Lower lobe of right lung (tissue), 2 donors: ENCODE data around the gene KCNQ1. TPM values are rescaled to one million over a fixed set of nuclear protein-coding genes. Genes with fewer than 3 reads are reported as not detected.

ENCODE experiments used
- ATAC-seq, 2 donors: fragments of 200-7000 bp; cut with Tn5 transposase; one replicate each; pipeline ENCODE4 v1.9.1; 2020 to 2022; ENCODE audit warnings: mild to moderate bottlenecking in 2 of 2, moderate library complexity in 2 of 2
- DNase-seq: peaks from one replicate; pipeline ENCODE4 v3.0.0-alpha.2; 2020
- H3K27ac ChIP-seq: fragments of 200-600 bp; one replicate; pipeline ENCODE4 v1.8.0; 2022
- H3K27me3 ChIP-seq: fragments of 200-600 bp; one replicate; pipeline ENCODE4 v1.8.0; 2022; ENCODE audit warnings: low read depth
- H3K36me3 ChIP-seq: fragments of 200-600 bp; one replicate; pipeline ENCODE4 v1.8.0; 2022; ENCODE audit warnings: mild to moderate bottlenecking
- H3K4me1 ChIP-seq: fragments of 200-600 bp; one replicate; pipeline ENCODE4 v1.8.0; 2022
- H3K4me3 ChIP-seq: fragments of 200-600 bp; one replicate; pipeline ENCODE4 v1.8.0; 2022; ENCODE audit warnings: mild to moderate bottlenecking
- H3K9me3 ChIP-seq: fragments of 200-600 bp; one replicate; pipeline ENCODE4 v1.8.0; 2022
- CTCF ChIP-seq: fragments of 200-600 bp; IDR thresholded peaks from one replicate; pipeline ENCODE4 v1.8.0; 2022; ENCODE audit warnings: antibody characterized with exemption, mild to moderate bottlenecking
- intact Hi-C: fragments of 100-400 bp; cut with DNase I; formaldehyde crosslinking; loops from one replicate; pipeline ENCODE4 v1.11.0; 2022
- total RNA-seq: library from RNA; stranded (reverse); fragmentation: NEBNext Ultra II Directional; extraction: Animal tissue kit (Norgen Biotek cat#: 25700); gene quantifications from one replicate; pipeline ENCODE4 v1.2.1, GENCODE V29; 2021
- donor health status: DM: no; HTN: yes; CAD: no; lungs with severe emphysema.

KCNQ1 gene
- total RNA-seq, 1 donor from 2014 or later, result 51.0 TPM

GRCh38 chr11:2881981-2882375 is 437.2 kb downstream of the KCNQ1 start:
- no peaks in the 10 kb centered on the region for H3K27me3 ChIP-seq
- H3K4me3 ChIP-seq, result no peak overlapping the region
- TF ChIP-seq CTCF, result no peak
- no peaks in the 10 kb centered on the region for H3K36me3 ChIP-seq
- no peak overlapping the region for H3K27ac ChIP-seq
- no peaks in the 10 kb centered on the region for H3K9me3 ChIP-seq
- DNase-seq, result no peak
- no peak for ATAC-seq
- intact Hi-C loops, result no loop called here
- peaks cover 21% of the 10 kb centered on the region for H3K4me1 ChIP-seq

- H3K9me3 ChIP-seq, result no peaks in the 10 kb centered on the region
- TF ChIP-seq CTCF, result no peak
- no peak overlapping the region for H3K27ac ChIP-seq
- peaks cover 23% of the 10 kb centered on the region for H3K4me1 ChIP-seq
- H3K36me3 ChIP-seq, result no peaks in the 10 kb centered on the region
- intact Hi-C loops, result no loop called here
- no peaks in the 10 kb centered on the region for H3K27me3 ChIP-seq
- DNase-seq, result no peak
- ATAC-seq, result no peak
- H3K4me3 ChIP-seq, result peak overlapping the region; percentile 76
Measured at GRCh38 chr11:2882396-2883110, 437.7 kb downstream of the KCNQ1 start.

- no peaks in the 10 kb centered on the region for H3K27me3 ChIP-seq
- TF ChIP-seq CTCF, result no peak
- peak overlapping the region; percentile 76 for H3K4me3 ChIP-seq
- no peaks in the 10 kb centered on the region for H3K36me3 ChIP-seq
- peak overlapping the region; percentile 86 for H3K27ac ChIP-seq
- intact Hi-C loops, result no loop called here
- peaks cover 31% of the 10 kb centered on the region for H3K4me1 ChIP-seq
- H3K9me3 ChIP-seq, result no peaks in the 10 kb centered on the region
- ATAC-seq (no peak), DNase-seq (no peak)
Measured at GRCh38 chr11:2883640-2883978, 438.8 kb downstream of the KCNQ1 start.

- H3K27me3 ChIP-seq, result no peaks in the 10 kb centered on the region
- intact Hi-C loops, result no loop called here
- no peaks in the 10 kb centered on the region for H3K36me3 ChIP-seq
- TF ChIP-seq CTCF, result no peak
- no peaks in the 10 kb centered on the region for H3K9me3 ChIP-seq
- H3K4me3 ChIP-seq, result peak overlapping the region; percentile 76
- ATAC-seq, result peak; percentile 25 to 43
- peak overlapping the region; percentile 86 for H3K27ac ChIP-seq
- peak; percentile 69 for DNase-seq
- H3K4me1 ChIP-seq, result peaks cover 31% of the 10 kb centered on the region
Measured at GRCh38 chr11:2883979-2884815, 439.4 kb downstream of the KCNQ1 start.

GRCh38 chr11:2885017-2885677 is 440.3 kb downstream of the KCNQ1 start:
- ATAC-seq (peak; percentile 50 to 67), DNase-seq (peak; percentile 75)
- intact Hi-C loops, result no loop called here
- Histone ChIP-seq H3K9me3 (no peaks in the 10 kb centered on the region), H3K36me3 (no peaks in the 10 kb centered on the region), H3K4me3 (peak overlapping the region; percentile 76), H3K27ac (peak overlapping the region; percentile 79), H3K27me3 (no peaks in the 10 kb centered on the region), H3K4me1 (peaks cover 31% of the 10 kb centered on the region)
- peak; percentile 47 for TF ChIP-seq CTCF
